Trophoblast cell (in vitro differentiated cells and primary cell): Measurements from ENCODE around the gene TPRX1.

ENCODE experiments used
- DNase-seq, 2 donors: peaks; one replicate each; pipeline ENCODE4 v3.0.0-alpha.2; 2016
- H2AFZ ChIP-seq: 2 replicates; pipeline ENCODE4 v1.6.1; 2013; ENCODE audit warnings: low read length, moderate library complexity, mild to moderate bottlenecking; ENCODE audit not compliant: insufficient read depth, poor library complexity
- H2AK5ac ChIP-seq: 2 replicates; pipeline ENCODE4 v1.6.1; 2013; ENCODE audit warnings: mild to moderate bottlenecking, low read length
- H2BK120ac ChIP-seq: 2 replicates; pipeline ENCODE4 v1.6.1; 2013; ENCODE audit warnings: low read length, mild to moderate bottlenecking, moderate library complexity; ENCODE audit not compliant: insufficient read depth, poor library complexity
- H2BK12ac ChIP-seq: 2 replicates; pipeline ENCODE4 v1.6.1; 2013; ENCODE audit warnings: mild to moderate bottlenecking, low read length, moderate library complexity
- H2BK5ac ChIP-seq: 2 replicates; pipeline ENCODE4 v1.6.1; 2013; ENCODE audit warnings: low read length, low read depth, moderate library complexity, mild to moderate bottlenecking; ENCODE audit not compliant: poor library complexity
- H3K14ac ChIP-seq: 2 replicates; pipeline ENCODE4 v1.6.1; 2013; ENCODE audit warnings: mild to moderate bottlenecking, low read length
- H3K18ac ChIP-seq: 2 replicates; pipeline ENCODE4 v1.6.1; 2013; ENCODE audit warnings: mild to moderate bottlenecking, low read length
- H3K23ac ChIP-seq: 2 replicates; pipeline ENCODE4 v1.6.1; 2013; ENCODE audit warnings: low read length
- H3K27ac ChIP-seq: 2 replicates; pipeline ENCODE4 v1.5.1; 2013; ENCODE audit warnings: low read depth, mild to moderate bottlenecking, inconsistent platforms, low read length, moderate library complexity
- H3K27me3 ChIP-seq: 2 replicates; pipeline ENCODE4 v1.6.1; 2013; ENCODE audit warnings: inconsistent platforms, mild to moderate bottlenecking, low read length, moderate library complexity; ENCODE audit not compliant: insufficient read depth
- H3K36me3 ChIP-seq, 2 experiments: 1 replicate in 1 of 2; 2 replicates in 1 of 2; pipeline ENCODE4 v1.6.1; 2013; ENCODE audit warnings: low read length in 2 of 2, mild to moderate bottlenecking in 2 of 2, moderate library complexity in 1 of 2; ENCODE audit not compliant: insufficient read depth in 2 of 2, control insufficient read depth in 1 of 2
- H3K4ac ChIP-seq: 2 replicates; pipeline ENCODE4 v1.6.1; 2013; ENCODE audit warnings: low read depth, mild to moderate bottlenecking, low read length, moderate library complexity
- H3K4me1 ChIP-seq, 2 experiments: 1 replicate in 1 of 2; 2 replicates in 1 of 2; pipeline ENCODE4 v1.6.1; 2013; ENCODE audit warnings: low read length in 2 of 2, mild to moderate bottlenecking in 2 of 2, moderate library complexity in 1 of 2; ENCODE audit not compliant: insufficient read depth in 2 of 2, control insufficient read depth in 1 of 2
- H3K4me2 ChIP-seq: 2 replicates; pipeline ENCODE4 v1.6.1; 2013; ENCODE audit warnings: inconsistent platforms, mild to moderate bottlenecking, low read length, moderate library complexity
- H3K4me3 ChIP-seq: 2 replicates; pipeline ENCODE4 v1.5.1; 2013; ENCODE audit warnings: mild to moderate bottlenecking, low read depth, low read length, inconsistent platforms
- H3K79me1 ChIP-seq: one replicate; pipeline ENCODE4 v1.6.1; 2013; ENCODE audit warnings: low read length
- H3K79me2 ChIP-seq: 2 replicates; pipeline ENCODE4 v1.6.1; 2013; ENCODE audit warnings: low read length, mild to moderate bottlenecking; ENCODE audit not compliant: control insufficient read depth, insufficient read depth, poor library complexity
- H3K9ac ChIP-seq: 2 replicates; pipeline ENCODE4 v1.6.1; 2013; ENCODE audit warnings: mild to moderate bottlenecking, low read length
- H3K9me3 ChIP-seq: 2 replicates; pipeline ENCODE4 v1.6.1; 2013; ENCODE audit warnings: low read depth, mild to moderate bottlenecking, control low read depth, inconsistent platforms, low read length; ENCODE audit not compliant: insufficient read depth
- H4K12ac ChIP-seq: 2 replicates; pipeline ENCODE4 v1.6.1; 2013; ENCODE audit warnings: low read depth, mild to moderate bottlenecking, low read length, moderate library complexity
- H4K8ac ChIP-seq: 2 replicates; pipeline ENCODE4 v1.6.1; 2013; ENCODE audit warnings: low read depth, mild to moderate bottlenecking, low read length, moderate library complexity
- H4K91ac ChIP-seq: one replicate; pipeline ENCODE4 v1.6.1; 2013; ENCODE audit warnings: low read depth, mild to moderate bottlenecking, low read length, moderate library complexity
- WGBS: extraction: QIAGEN DNeasy Blood & Tissue Kit; methylation state at CpG from one replicate; pipeline ENCODE4 v1.1.7; 2013; ENCODE audit warnings: missing lambda C conversion rate; ENCODE audit not compliant: insufficient read length, insufficient coverage; ENCODE audit errors: extremely low coverage; 5-methylcytosine and 5-hydroxymethylcytosine counted together

The TPRX1 gene

DNA sequence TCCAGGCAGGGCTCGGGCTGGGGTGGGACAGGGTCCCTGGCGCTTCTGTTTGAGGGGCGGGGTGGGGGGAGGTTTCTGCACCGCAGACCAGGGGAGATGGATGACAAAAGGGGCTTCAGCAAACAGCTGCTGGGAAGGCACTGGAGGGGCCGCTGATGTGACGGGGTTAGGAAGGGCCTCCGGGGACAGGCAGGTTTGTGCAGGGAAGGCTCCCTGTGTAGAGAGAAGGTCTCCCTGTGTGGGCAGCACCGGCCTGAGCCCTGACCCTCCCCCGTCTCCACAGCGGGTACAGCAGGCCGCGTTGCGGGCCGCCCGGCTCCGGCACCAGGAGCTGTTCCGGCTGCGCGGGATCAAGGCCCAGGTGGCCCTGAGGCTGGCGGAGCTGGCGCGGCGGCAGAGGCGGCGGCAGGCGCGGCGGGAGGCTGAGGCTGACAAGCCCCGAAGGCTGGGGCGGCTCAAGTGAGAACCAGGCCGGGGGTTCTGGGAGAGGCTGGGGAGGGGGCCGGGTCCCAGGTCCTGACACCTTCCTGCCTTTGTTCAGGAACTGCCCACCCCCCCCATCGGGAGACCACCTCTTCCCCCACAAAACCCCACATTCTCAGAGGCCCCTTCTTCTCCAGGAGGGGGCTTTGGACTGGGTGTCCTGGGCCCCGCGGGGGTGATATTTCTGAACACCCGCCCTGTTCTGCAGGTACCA is 49.1 kb downstream of the TPRX1 start:
- no peak overlapping the region for H2BK12ac ChIP-seq
- no peak overlapping the region for H2AFZ ChIP-seq
- no peaks in the 10 kb centered on the region for H3K79me2 ChIP-seq
- H3K27me3 ChIP-seq, result no peaks in the 10 kb centered on the region
- H4K12ac ChIP-seq, result no peak overlapping the region
- no peak overlapping the region for H2BK120ac ChIP-seq
- peaks cover 4% of the 10 kb centered on the region for H3K9me3 ChIP-seq
- H3K27ac ChIP-seq, result no peak overlapping the region
- no peak overlapping the region for H2AK5ac ChIP-seq
- no peak overlapping the region for H3K4ac ChIP-seq
- no peak overlapping the region for H3K4me3 ChIP-seq
- H3K14ac ChIP-seq, result no peak overlapping the region
- no peak overlapping the region for H3K23ac ChIP-seq
- H3K4me2 ChIP-seq, result no peak overlapping the region
- no peak overlapping the region for H3K9ac ChIP-seq
- no peak overlapping the region for H4K91ac ChIP-seq
- peaks cover 74 to 84% of the 10 kb centered on the region in 2 experiments for H3K36me3 ChIP-seq
- no peaks in the 10 kb centered on the region for H3K4me1 ChIP-seq
- WGBS, result no CpG with 5 or more reads among the region's 36 CpGs
- DNase-seq, result no peak
- no peaks in the 10 kb centered on the region for H3K79me1 ChIP-seq
- H2BK5ac ChIP-seq, result no peak overlapping the region
- no peak overlapping the region for H3K18ac ChIP-seq
- no peak overlapping the region for H4K8ac ChIP-seq

- Histone ChIP-seq H3K4me2 (no peak overlapping the region), H3K36me3 (peaks cover 80 to 91% of the 10 kb centered on the region in 2 experiments), H4K12ac (no peak overlapping the region), H2AK5ac (no peak overlapping the region), H2BK12ac (no peak overlapping the region), H3K9me3 (peaks cover 4% of the 10 kb centered on the region), H3K4me3 (no peak overlapping the region), H3K4ac (no peak overlapping the region), H2AFZ (no peak overlapping the region), H3K23ac (no peak overlapping the region), H3K27ac (no peak overlapping the region), H4K91ac (no peak overlapping the region), H3K4me1 (no peaks in the 10 kb centered on the region), H3K18ac (no peak overlapping the region), H3K27me3 (no peaks in the 10 kb centered on the region), H2BK120ac (no peak overlapping the region), H4K8ac (no peak overlapping the region), H2BK5ac (no peak overlapping the region), H3K14ac (no peak overlapping the region), H3K9ac (no peak overlapping the region), H3K79me1 (no peaks in the 10 kb centered on the region), H3K79me2 (no peaks in the 10 kb centered on the region)
- no peak for DNase-seq
- no CpG with 5 or more reads among the region's 37 CpGs for WGBS
Measured at GRCh38 chr19:47754206-47755064, 49.9 kb downstream of the TPRX1 start.

DNA sequence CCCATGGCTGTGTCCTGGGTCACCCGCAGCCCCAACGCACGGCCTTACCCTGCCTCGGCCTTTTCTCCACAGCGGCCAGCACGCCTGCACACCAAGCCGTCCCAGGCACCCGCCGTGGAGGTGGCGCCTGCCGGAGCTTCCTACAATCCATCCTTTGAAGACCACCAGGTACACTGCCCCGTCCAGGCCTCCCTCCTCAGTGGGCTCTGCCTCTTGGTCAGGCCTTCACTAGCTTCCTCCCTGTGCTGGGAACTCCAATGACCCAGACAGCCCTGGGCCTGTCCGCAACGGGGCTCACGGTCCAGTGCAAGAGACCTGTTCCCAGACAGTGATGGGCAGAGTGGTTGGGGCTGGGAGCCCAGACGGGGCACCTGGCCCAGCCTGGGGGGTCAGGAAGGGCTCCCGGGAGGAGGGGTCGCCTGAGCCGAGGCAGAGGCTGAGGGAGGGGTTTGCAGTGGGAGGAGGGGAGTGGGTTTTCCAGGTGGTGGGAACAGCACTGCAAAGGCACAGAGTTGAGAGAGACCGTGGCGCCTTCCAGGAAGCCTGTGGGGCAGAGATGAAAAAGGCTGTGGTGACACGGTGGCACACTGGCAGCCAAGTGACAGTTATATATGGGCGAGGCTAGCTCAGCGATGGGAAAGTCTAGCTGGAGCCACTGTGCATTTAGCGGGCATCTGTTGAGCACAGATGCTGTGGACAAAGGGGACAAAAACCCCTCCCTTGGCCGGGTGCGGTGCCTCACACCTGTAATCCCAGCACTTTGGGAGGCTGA is 51.7 kb downstream of the TPRX1 start:
- no CpG with 5 or more reads among the region's 27 CpGs for WGBS
- Histone ChIP-seq H2BK12ac (no peak overlapping the region), H3K36me3 (peaks cover 88 to 91% of the 10 kb centered on the region in 2 experiments), H3K9ac (no peak overlapping the region), H3K14ac (no peak overlapping the region), H3K27me3 (no peaks in the 10 kb centered on the region), H3K4ac (no peak overlapping the region), H3K79me2 (no peaks in the 10 kb centered on the region), H2AFZ (no peak overlapping the region), H4K8ac (no peak overlapping the region), H2BK120ac (no peak overlapping the region), H3K79me1 (no peaks in the 10 kb centered on the region), H3K27ac (no peak overlapping the region), H4K12ac (no peak overlapping the region), H3K23ac (no peak overlapping the region), H4K91ac (no peak overlapping the region), H2BK5ac (no peak overlapping the region), H2AK5ac (no peak overlapping the region), H3K18ac (no peak overlapping the region), H3K4me1 (no peaks in the 10 kb centered on the region), H3K4me2 (no peak overlapping the region), H3K4me3 (no peak overlapping the region), H3K9me3 (peaks cover 2% of the 10 kb centered on the region)
- no peak for DNase-seq
